ENCODE measurements around the gene PCK1.

The PCK1 gene

GRCh38 chr20:57536771-57537724 lies 23.9 kb upstream of the PCK1 start:
- no peak overlapping the region for H3K27ac ChIP-seq
- TF ChIP-seq ZFX (IDR thresholded peaks at IDR 0.05) (no peak), CTCF (conservative IDR thresholded peaks at IDR 0.05) (no peak)

GRCh38 chr20:57537822-57538221 lies 23.1 kb upstream of the PCK1 start:
- TF ChIP-seq ZFX (IDR thresholded peaks at IDR 0.05) (no peak), CTCF (conservative IDR thresholded peaks at IDR 0.05) (no peak)
- no peak overlapping the region for H3K27ac ChIP-seq

GRCh38 chr20:57539889-57540288 lies 21.0 kb upstream of the PCK1 start:
- TF ChIP-seq ZFX (IDR thresholded peaks at IDR 0.05) (no peak), CTCF (conservative IDR thresholded peaks at IDR 0.05) (no peak)
- H3K27ac ChIP-seq, result no peak overlapping the region

GRCh38 chr20:57540890-57541580 lies 19.9 kb upstream of the PCK1 start:
- TF ChIP-seq CTCF (conservative IDR thresholded peaks at IDR 0.05), result no peak
- H3K27ac ChIP-seq, result no peak overlapping the region

- TF ChIP-seq CTCF (conservative IDR thresholded peaks at IDR 0.05), result no peak
- no peak for TF ChIP-seq ZFX (IDR thresholded peaks at IDR 0.05)
- H3K27ac ChIP-seq, result no peak overlapping the region
Measured at GRCh38 chr20:57543754-57544153, 17.2 kb upstream of the PCK1 start.

- TF ChIP-seq CTCF (conservative IDR thresholded peaks at IDR 0.05) (no peak), ZFX (IDR thresholded peaks at IDR 0.05) (no peak)
- no peak overlapping the region for H3K27ac ChIP-seq
Measured at GRCh38 chr20:57544838-57545564, 15.9 kb upstream of the PCK1 start.
